ENCODE results near the gene BIN1. TPM values are rescaled to one million over a fixed set of nuclear protein-coding genes. Genes with fewer than 3 reads are reported as not detected.

The BIN1 gene
- polyA plus RNA-seq, 1 donor from 2014 or later: 61.9 TPM

DNA sequence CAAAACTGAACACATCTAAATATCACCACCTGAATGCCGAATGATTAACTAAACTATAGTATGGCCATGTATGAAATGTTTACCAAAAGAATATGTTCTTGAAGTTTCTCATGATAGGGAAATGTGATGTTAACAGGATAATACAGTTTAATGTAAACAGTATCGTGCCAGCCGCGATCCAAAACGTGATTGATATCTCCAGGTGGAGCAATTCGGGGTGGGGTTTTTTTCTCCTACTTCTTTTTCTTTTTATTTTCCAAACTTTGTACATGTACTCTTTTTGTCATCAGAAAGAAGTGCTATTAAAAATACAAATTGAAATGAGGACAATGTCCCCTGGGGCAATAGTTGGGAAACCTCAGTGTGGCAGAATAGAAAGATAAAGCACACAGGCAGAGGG, 4.0 kb upstream of the BIN1 start:
- no peak for TF ChIP-seq MXI1 (conservative IDR thresholded peaks at IDR 0.05; ENCODE audit: poor library complexity, severe bottlenecking)
- no peak for TF ChIP-seq POLR2AphosphoS5 (IDR thresholded peaks at IDR 0.05)
- no peak for TF ChIP-seq SMC3 (conservative IDR thresholded peaks at IDR 0.05; ENCODE audit: poor library complexity)
- no peak for TF ChIP-seq EP300 (conservative IDR thresholded peaks at IDR 0.05; ENCODE audit: poor library complexity, severe bottlenecking)
- no peak for TF ChIP-seq EZH2 (IDR thresholded peaks at IDR 0.05; ENCODE audit: borderline replicate concordance, insufficient read depth, low read length, poor library complexity, severe bottlenecking)
- no peaks in the 10 kb centered on the region for H4K20me1 ChIP-seq (ENCODE audit: insufficient read depth)

DNA sequence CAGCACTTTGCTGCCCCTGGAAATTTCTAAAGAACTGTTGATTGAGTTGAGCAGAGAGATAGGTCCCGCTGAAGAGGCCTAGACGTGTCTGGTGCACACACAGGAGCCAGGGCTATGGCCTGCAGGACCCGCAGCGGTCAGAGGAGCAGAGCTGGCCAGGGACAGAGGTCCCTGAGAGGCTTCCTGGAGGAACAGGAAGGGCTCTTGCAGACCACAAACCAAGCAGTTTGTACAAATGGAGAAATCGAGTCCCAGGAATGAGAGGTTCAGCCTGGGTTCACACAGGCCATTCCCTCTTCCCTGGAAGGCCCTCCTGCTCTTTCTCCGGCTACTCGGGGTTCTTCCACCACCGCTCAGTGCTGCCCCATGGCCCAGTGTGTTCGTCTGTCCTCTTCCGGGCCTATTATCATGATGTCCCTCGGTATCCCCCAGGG, 1.2 kb upstream of the BIN1 start:
- Histone ChIP-seq H3K4me2 (ENCODE audit: low read length) (peak overlapping the region; percentile 2), H3K27me3 (ENCODE audit: insufficient read depth, low read depth, low read length) (peaks cover 4% of the 10 kb centered on the region), H2AFZ (ENCODE audit: low read depth, low read length) (no peak overlapping the region), H3K9me3 (ENCODE audit: low read length) (no peaks in the 10 kb centered on the region), H3K36me3 (ENCODE audit: insufficient read depth, low read length) (no peaks in the 10 kb centered on the region), H3K4me3 (ENCODE audit: low read length) (peak overlapping the region; percentile 95), H3K9ac (ENCODE audit: low read length) (no peak overlapping the region), H3K9me2 (ENCODE audit: insufficient read depth, low read length) (no peaks in the 10 kb centered on the region), H4K20me1 (ENCODE audit: insufficient read depth) (no peaks in the 10 kb centered on the region), H3K27ac (ENCODE audit: low read length) (no peak overlapping the region), H3F3A (ENCODE audit: insufficient read depth, low read length, poor library complexity, severe bottlenecking) (no peaks in the 10 kb centered on the region), H3K79me2 (replicated peaks; ENCODE audit: insufficient read depth, low read length) (peaks cover 10% of the 10 kb centered on the region)
- TF ChIP-seq CTCF (IDR thresholded peaks at IDR 0.05; ENCODE audit: poor library complexity, severe bottlenecking) (no peak), TAF1 (IDR thresholded peaks at IDR 0.05; ENCODE audit: low read depth) (no peak), MXI1 (conservative IDR thresholded peaks at IDR 0.05; ENCODE audit: poor library complexity, severe bottlenecking) (no peak), POLR2AphosphoS5 (IDR thresholded peaks at IDR 0.05) (no peak), RAD21 (conservative IDR thresholded peaks at IDR 0.05) (no peak), EP300 (conservative IDR thresholded peaks at IDR 0.05; ENCODE audit: poor library complexity, severe bottlenecking) (no peak), EZH2 (IDR thresholded peaks at IDR 0.05; ENCODE audit: borderline replicate concordance, insufficient read depth, low read length, poor library complexity, severe bottlenecking) (no peak), SMC3 (conservative IDR thresholded peaks at IDR 0.05; ENCODE audit: poor library complexity) (no peak)
- TF ChIP-seq, protein P1, sequence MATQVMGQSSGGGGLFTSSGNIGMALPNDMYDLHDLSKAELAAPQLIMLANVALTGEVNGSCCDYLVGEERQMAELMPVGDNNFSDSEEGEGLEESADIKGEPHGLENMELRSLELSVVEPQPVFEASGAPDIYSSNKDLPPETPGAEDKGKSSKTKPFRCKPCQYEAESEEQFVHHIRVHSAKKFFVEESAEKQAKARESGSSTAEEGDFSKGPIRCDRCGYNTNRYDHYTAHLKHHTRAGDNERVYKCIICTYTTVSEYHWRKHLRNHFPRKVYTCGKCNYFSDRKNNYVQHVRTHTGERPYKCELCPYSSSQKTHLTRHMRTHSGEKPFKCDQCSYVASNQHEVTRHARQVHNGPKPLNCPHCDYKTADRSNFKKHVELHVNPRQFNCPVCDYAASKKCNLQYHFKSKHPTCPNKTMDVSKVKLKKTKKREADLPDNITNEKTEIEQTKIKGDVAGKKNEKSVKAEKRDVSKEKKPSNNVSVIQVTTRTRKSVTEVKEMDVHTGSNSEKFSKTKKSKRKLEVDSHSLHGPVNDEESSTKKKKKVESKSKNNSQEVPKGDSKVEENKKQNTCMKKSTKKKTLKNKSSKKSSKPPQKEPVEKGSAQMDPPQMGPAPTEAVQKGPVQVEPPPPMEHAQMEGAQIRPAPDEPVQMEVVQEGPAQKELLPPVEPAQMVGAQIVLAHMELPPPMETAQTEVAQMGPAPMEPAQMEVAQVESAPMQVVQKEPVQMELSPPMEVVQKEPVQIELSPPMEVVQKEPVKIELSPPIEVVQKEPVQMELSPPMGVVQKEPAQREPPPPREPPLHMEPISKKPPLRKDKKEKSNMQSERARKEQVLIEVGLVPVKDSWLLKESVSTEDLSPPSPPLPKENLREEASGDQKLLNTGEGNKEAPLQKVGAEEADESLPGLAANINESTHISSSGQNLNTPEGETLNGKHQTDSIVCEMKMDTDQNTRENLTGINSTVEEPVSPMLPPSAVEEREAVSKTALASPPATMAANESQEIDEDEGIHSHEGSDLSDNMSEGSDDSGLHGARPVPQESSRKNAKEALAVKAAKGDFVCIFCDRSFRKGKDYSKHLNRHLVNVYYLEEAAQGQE (IDR thresholded peaks at IDR 0.05; ENCODE audit: borderline replicate concordance): no peak

More for the DNA sequence above, 4.0 kb upstream of the BIN1 start:
- Histone ChIP-seq H3K4me3 (ENCODE audit: low read length) (no peak overlapping the region), H2AFZ (ENCODE audit: low read depth, low read length) (no peak overlapping the region), H3K27me3 (ENCODE audit: insufficient read depth, low read depth, low read length) (peaks cover 4% of the 10 kb centered on the region), H3K9ac (ENCODE audit: low read length) (no peak overlapping the region), H3K36me3 (ENCODE audit: insufficient read depth, low read length) (no peaks in the 10 kb centered on the region), H3F3A (ENCODE audit: insufficient read depth, low read length, poor library complexity, severe bottlenecking) (no peaks in the 10 kb centered on the region), H3K9me2 (ENCODE audit: insufficient read depth, low read length) (no peaks in the 10 kb centered on the region), H3K4me2 (ENCODE audit: low read length) (no peak overlapping the region), H3K9me3 (ENCODE audit: low read length) (no peaks in the 10 kb centered on the region), H3K79me2 (replicated peaks; ENCODE audit: insufficient read depth, low read length) (no peaks in the 10 kb centered on the region), H3K27ac (ENCODE audit: low read length) (no peak overlapping the region)
